ENCODE results near the gene CD226.

DNA sequence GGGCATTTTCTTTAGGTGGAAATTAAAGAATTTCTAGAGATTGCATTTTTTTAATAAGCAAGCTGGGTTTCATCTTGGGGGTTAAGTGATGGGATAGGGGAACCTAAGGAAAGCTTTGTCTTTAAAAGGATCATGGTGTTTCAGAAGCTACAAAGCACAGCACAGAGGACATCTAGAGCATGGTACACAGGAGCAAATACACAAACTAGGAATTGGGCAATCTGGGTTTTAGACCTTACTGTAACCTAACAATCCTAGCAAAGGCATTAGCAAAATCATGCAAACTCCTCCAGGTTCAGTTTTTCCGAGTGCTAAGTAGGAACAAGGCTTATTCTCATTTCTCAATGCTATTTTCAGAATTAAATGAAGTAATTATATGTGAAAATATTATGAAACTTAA, 134.1 kb downstream of the CD226 start:
- TF ChIP-seq, protein P1, sequence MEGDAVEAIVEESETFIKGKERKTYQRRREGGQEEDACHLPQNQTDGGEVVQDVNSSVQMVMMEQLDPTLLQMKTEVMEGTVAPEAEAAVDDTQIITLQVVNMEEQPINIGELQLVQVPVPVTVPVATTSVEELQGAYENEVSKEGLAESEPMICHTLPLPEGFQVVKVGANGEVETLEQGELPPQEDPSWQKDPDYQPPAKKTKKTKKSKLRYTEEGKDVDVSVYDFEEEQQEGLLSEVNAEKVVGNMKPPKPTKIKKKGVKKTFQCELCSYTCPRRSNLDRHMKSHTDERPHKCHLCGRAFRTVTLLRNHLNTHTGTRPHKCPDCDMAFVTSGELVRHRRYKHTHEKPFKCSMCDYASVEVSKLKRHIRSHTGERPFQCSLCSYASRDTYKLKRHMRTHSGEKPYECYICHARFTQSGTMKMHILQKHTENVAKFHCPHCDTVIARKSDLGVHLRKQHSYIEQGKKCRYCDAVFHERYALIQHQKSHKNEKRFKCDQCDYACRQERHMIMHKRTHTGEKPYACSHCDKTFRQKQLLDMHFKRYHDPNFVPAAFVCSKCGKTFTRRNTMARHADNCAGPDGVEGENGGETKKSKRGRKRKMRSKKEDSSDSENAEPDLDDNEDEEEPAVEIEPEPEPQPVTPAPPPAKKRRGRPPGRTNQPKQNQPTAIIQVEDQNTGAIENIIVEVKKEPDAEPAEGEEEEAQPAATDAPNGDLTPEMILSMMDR (IDR thresholded peaks at IDR 0.05) = no peak
- no peak for TF ChIP-seq EZH2 (IDR thresholded peaks at IDR 0.05)
